Caco-2 (cell line): ENCODE data around the gene MAST4. TPM values are rescaled to one million over a fixed set of nuclear protein-coding genes. Genes with fewer than 3 reads are reported as not detected.

Experiments used
- BruUV-seq: library from RNA; stranded (reverse); fragments of 400-500 nt; replicated peaks from 2 replicates; lab custom pipeline; 2021; lab: Mats Ljungman, UMichigan
- CTCF ChIA-PET: fragments of 300-600 bp; sonication (Branson Sonifier 250); formaldehyde crosslinking; loops from one replicate; lab custom pipeline; 2022; ENCODE audit warnings: antibody characterized with exemption; lab: Charles Lee
- POLR2A ChIA-PET: fragments of 300-600 bp; sonication (Branson Sonifier 250); formaldehyde crosslinking; loops from one replicate; lab custom pipeline; 2022; ENCODE audit warnings: antibody characterized with exemption; lab: Charles Lee
- DNase-seq, 2 experiments: peaks; one replicate each; pipeline versions ENCODE4 v3.0.0 to v3.0.0-alpha.2; 2020 to 2022
- H3K27me3 ChIP-seq: replicated peaks from 2 replicates; pipeline ENCODE4 v1.6.0; 2011; ENCODE audit warnings: low read length; ENCODE audit not compliant: control insufficient read depth, insufficient read depth
- H3K36me3 ChIP-seq: 2 replicates; pipeline ENCODE4 v1.5.1; 2011; ENCODE audit warnings: low read length; ENCODE audit not compliant: control insufficient read depth, insufficient read depth
- H3K4me1 ChIP-seq: fragments of 250-450 bp; sonication (Bioruptor Pico); 2 replicates; pipeline ENCODE4 v1.5.1; 2020; ENCODE audit warnings: mild to moderate bottlenecking
- H3K4me3 ChIP-seq: 2 replicates; pipeline ENCODE4 v1.5.1; 2011; ENCODE audit warnings: low read depth, mild to moderate bottlenecking, control low read depth, low read length
- H3K9me3 ChIP-seq: fragments of 250-450 bp; sonication (Bioruptor Pico); 2 replicates; pipeline ENCODE4 v1.5.1; 2020; ENCODE audit warnings: mild to moderate bottlenecking, moderate library complexity
- H3K27ac Mint-ChIP-seq: one replicate; pipeline ENCODE4 v1.8.0; 2022; ENCODE audit warnings: mixed read lengths; ENCODE audit not compliant: unreplicated experiment
- H3K27me3 Mint-ChIP-seq: one replicate; pipeline ENCODE4 v1.8.0; 2022; ENCODE audit warnings: mixed read lengths; ENCODE audit not compliant: insufficient read depth, unreplicated experiment
- H3K36me3 Mint-ChIP-seq: one replicate; pipeline ENCODE4 v1.8.0; 2022; ENCODE audit warnings: mild to moderate bottlenecking, mixed read lengths; ENCODE audit not compliant: insufficient read depth, unreplicated experiment
- H3K4me1 Mint-ChIP-seq: one replicate; pipeline ENCODE4 v1.8.0; 2022; ENCODE audit warnings: low read depth, mixed read lengths; ENCODE audit not compliant: unreplicated experiment
- H3K4me3 Mint-ChIP-seq: one replicate; pipeline ENCODE4 v1.8.0; 2022; ENCODE audit warnings: mild to moderate bottlenecking, moderate library complexity, mixed read lengths; ENCODE audit not compliant: unreplicated experiment
- H3K9me3 Mint-ChIP-seq: one replicate; pipeline ENCODE4 v1.8.0; 2022; ENCODE audit warnings: mixed read lengths; ENCODE audit not compliant: unreplicated experiment
- intact Hi-C: fragments of 100-400 bp; cut with micrococcal nuclease; formaldehyde crosslinking; loops from one replicate; pipeline ENCODE4 v1.10.0; 2022; ENCODE audit not compliant: unreplicated experiment
- total RNA-seq: library from RNA; stranded (reverse); gene quantifications from 2 replicates; pipeline ENCODE4 v1.2.3, GENCODE V29; 2022
- TF ChIP-seq, protein P1 (sequence below), 2 experiments: fragments of 200-600 bp in 1 of 2; IDR thresholded peaks; 1 replicate in 1 of 2; 2 replicates in 1 of 2; pipeline versions ENCODE4 v1.5.1 to v1.8.0; 2011 to 2022; ENCODE audit warnings: antibody characterized with exemption in 1 of 2, control low read depth in 1 of 2, inconsistent platforms in 1 of 2, low read depth in 1 of 2, low read length in 1 of 2, mild to moderate bottlenecking in 1 of 2, moderate library complexity in 1 of 2; ENCODE audit not compliant: insufficient read depth in 1 of 2, severe bottlenecking in 1 of 2, unreplicated experiment in 1 of 2

Gene MAST4
- total RNA-seq, 1 experiment from 2014 or later: 17.8 TPM

GRCh38 chr5:67021962-67022361 is 425.8 kb downstream of the MAST4 start:
- Mint-ChIP-seq H3K36me3 (peaks cover 6% of the 10 kb centered on the region), H3K27me3 (no peaks in the 10 kb centered on the region), H3K4me1 (peaks cover 42% of the 10 kb centered on the region), H3K27ac (no peak overlapping the region), H3K4me3 (no peak overlapping the region), H3K9me3 (no peaks in the 10 kb centered on the region)
- Histone ChIP-seq H3K36me3 (no peaks in the 10 kb centered on the region; the same call in 1 of the 2 replicates), H3K4me1 (peaks cover 27% of the 10 kb centered on the region), H3K4me3 (no peak overlapping the region), H3K9me3 (no peaks in the 10 kb centered on the region), H3K27me3 (no peaks in the 10 kb centered on the region)
- DNase-seq: no peak
- TF ChIP-seq, protein P1, sequence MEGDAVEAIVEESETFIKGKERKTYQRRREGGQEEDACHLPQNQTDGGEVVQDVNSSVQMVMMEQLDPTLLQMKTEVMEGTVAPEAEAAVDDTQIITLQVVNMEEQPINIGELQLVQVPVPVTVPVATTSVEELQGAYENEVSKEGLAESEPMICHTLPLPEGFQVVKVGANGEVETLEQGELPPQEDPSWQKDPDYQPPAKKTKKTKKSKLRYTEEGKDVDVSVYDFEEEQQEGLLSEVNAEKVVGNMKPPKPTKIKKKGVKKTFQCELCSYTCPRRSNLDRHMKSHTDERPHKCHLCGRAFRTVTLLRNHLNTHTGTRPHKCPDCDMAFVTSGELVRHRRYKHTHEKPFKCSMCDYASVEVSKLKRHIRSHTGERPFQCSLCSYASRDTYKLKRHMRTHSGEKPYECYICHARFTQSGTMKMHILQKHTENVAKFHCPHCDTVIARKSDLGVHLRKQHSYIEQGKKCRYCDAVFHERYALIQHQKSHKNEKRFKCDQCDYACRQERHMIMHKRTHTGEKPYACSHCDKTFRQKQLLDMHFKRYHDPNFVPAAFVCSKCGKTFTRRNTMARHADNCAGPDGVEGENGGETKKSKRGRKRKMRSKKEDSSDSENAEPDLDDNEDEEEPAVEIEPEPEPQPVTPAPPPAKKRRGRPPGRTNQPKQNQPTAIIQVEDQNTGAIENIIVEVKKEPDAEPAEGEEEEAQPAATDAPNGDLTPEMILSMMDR (IDR thresholded peaks at IDR 0.05; ENCODE audit: insufficient read depth in 1 of 2, low read depth in 1 of 2, low read length in 1 of 2, severe bottlenecking in 1 of 2, unreplicated experiment in 1 of 2): no peak
- CTCF ChIA-PET: no interaction called here
- intact Hi-C loops: no loop called here
- BruUV-seq: no TSS peak
- POLR2A ChIA-PET: no interaction called here

DNA sequence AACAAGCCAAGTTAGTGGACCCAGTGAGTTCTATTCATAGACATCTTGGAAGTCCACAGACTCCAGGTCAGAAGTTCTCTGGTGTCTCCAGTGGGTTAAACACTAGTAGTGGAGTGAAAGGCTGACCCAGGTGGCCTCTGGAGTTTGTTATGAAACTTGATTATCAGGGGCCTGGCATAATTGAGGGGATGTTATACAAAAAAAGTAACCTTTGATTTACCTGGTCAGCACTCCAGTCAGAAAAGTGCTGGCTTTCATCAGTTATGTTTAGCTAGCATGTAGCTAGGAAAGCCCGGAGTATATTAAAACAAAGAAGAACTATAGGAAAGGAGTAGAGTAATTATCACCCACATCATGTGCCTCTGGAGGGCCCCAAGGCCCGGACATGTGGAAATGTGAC is 429.3 kb downstream of the MAST4 start:
- no peaks in the 10 kb centered on the region for H3K27me3 ChIP-seq
- no TSS peak for BruUV-seq
- CTCF ChIA-PET: no interaction called here
- H3K36me3 Mint-ChIP-seq: peaks cover 17% of the 10 kb centered on the region
- H3K27ac Mint-ChIP-seq: no peak overlapping the region
- H3K4me1 ChIP-seq: peaks cover 22% of the 10 kb centered on the region
- peaks cover 37% of the 10 kb centered on the region for H3K4me1 Mint-ChIP-seq
- intact Hi-C loops: no loop called here
- no peaks in the 10 kb centered on the region; the same call in 1 of the 2 replicates for H3K36me3 ChIP-seq
- no peak for DNase-seq
- H3K4me3 ChIP-seq: no peak overlapping the region
- H3K9me3 Mint-ChIP-seq: no peaks in the 10 kb centered on the region
- H3K27me3 Mint-ChIP-seq: no peaks in the 10 kb centered on the region
- POLR2A ChIA-PET: no interaction called here
- H3K4me3 Mint-ChIP-seq: no peak overlapping the region
- TF ChIP-seq, protein P1 (IDR thresholded peaks at IDR 0.05; ENCODE audit: insufficient read depth in 1 of 2, low read depth in 1 of 2, low read length in 1 of 2, severe bottlenecking in 1 of 2, unreplicated experiment in 1 of 2): no peak
- no peaks in the 10 kb centered on the region for H3K9me3 ChIP-seq

DNA sequence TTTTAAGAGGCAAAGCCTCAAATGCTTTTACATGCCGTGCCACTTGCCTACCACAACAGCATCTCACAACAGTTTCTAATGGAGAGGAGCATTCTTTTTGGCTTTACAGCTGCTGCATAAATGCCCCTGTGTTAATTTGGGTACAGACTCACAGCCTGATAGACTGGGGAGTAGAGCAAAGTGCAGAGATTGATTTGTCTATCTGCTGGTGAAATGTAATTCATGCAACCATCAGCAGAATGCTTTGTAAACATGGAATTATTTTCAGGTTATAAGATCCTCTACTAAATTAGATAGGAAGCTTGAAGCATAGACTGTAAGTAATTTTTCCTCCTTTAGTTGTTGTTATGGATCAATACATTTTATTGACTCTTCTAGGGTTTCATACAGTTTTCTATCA is 430.1 kb downstream of the MAST4 start:
- peaks cover 17% of the 10 kb centered on the region for H3K36me3 Mint-ChIP-seq
- Histone ChIP-seq H3K27me3 (no peaks in the 10 kb centered on the region), H3K36me3 (no peaks in the 10 kb centered on the region; the same call in 1 of the 2 replicates), H3K9me3 (no peaks in the 10 kb centered on the region), H3K4me1 (peaks cover 27% of the 10 kb centered on the region), H3K4me3 (no peak overlapping the region)
- no peak for DNase-seq
- TF ChIP-seq, protein P1 (IDR thresholded peaks at IDR 0.05; ENCODE audit: insufficient read depth in 1 of 2, low read depth in 1 of 2, low read length in 1 of 2, severe bottlenecking in 1 of 2, unreplicated experiment in 1 of 2): no peak
- intact Hi-C loops: no loop called here
- H3K27ac Mint-ChIP-seq: no peak overlapping the region
- no peak overlapping the region for H3K4me3 Mint-ChIP-seq
- POLR2A ChIA-PET: no interaction called here
- H3K4me1 Mint-ChIP-seq: peaks cover 45% of the 10 kb centered on the region
- CTCF ChIA-PET: no interaction called here
- BruUV-seq: no TSS peak
- no peaks in the 10 kb centered on the region for H3K27me3 Mint-ChIP-seq
- no peaks in the 10 kb centered on the region for H3K9me3 Mint-ChIP-seq
